ENCODE measurements around the gene HS1BP3. TPM values are rescaled to one million over a fixed set of nuclear protein-coding genes. Genes with fewer than 3 reads are reported as not detected.
A peak's percentile ranks its signal among the peaks of the same experiment; 100 is the strongest.

The HS1BP3 gene
- polyA plus RNA-seq, 1 experiment, result 14.2 TPM

- no peaks in the 10 kb centered on the region for H3K9me3 ChIP-seq (ENCODE audit: control insufficient read depth, insufficient read depth, low read length)
- ChIA-PET CTCF (interaction anchor here (4.2 kb wide), 1 partner anchor 234 kb away, joined by 118 read pairs; no protein-coding TSS in a partner anchor), POLR2A (no interaction called here)
- no peak for TF ChIP-seq CTCF (IDR thresholded peaks at IDR 0.05; ENCODE audit: low read depth, low read length)
- H3K27me3 ChIP-seq (ENCODE audit: control insufficient read depth, insufficient read depth, low read length), result no peaks in the 10 kb centered on the region
- no peak overlapping the region for H3K4me3 ChIP-seq (ENCODE audit: low read depth, low read length)
- DNase-seq (ENCODE audit: low read depth, low spot score), result no peak
- H3K27ac ChIP-seq (ENCODE audit: low read depth, low read length), result no peak overlapping the region
Observed at GRCh38 chr2:20645301-20645701, 5.6 kb downstream of the HS1BP3 start.

- no peak overlapping the region for H3K4me3 ChIP-seq (ENCODE audit: low read depth, low read length)
- CTCF ChIA-PET, result interaction anchor here (0.9 to 4.9 kb wide), 22 partner anchors 9 to 318 kb away, joined by 3 to 118 read pairs (median 14); no protein-coding TSS in a partner anchor
- no peak overlapping the region for H3K27ac ChIP-seq (ENCODE audit: low read depth, low read length)
- H3K9me3 ChIP-seq (ENCODE audit: control insufficient read depth, insufficient read depth, low read length), result no peaks in the 10 kb centered on the region
- POLR2A ChIA-PET, result interaction anchor here (1.0 to 1.3 kb wide), 2 partner anchors 195 to 197 kb away, joined by 3 to 4 read pairs; partner anchors contain the start of gene RHOB
- H3K27me3 ChIP-seq (ENCODE audit: control insufficient read depth, insufficient read depth, low read length), result no peaks in the 10 kb centered on the region
- TF ChIP-seq CTCF (IDR thresholded peaks at IDR 0.05; ENCODE audit: low read depth, low read length), result no peak
- no peak for DNase-seq (ENCODE audit: low read depth, low spot score)
Observed at GRCh38 chr2:20643826-20644225, 7.1 kb downstream of the HS1BP3 start.

- TF ChIP-seq CTCF (IDR thresholded peaks at IDR 0.05; ENCODE audit: low read depth, low read length), result no peak
- ChIA-PET CTCF (interaction anchor here (0.6 to 4.9 kb wide), 42 partner anchors 8 to 418 kb away, joined by 3 to 118 read pairs (median 5); partner anchors contain the start of genes HS1BP3, RHOB and SDC1), POLR2A (interaction anchor here (0.6 to 1.8 kb wide), 3 partner anchors 194 to 224 kb away, joined by 3 to 13 read pairs (median 4); partner anchors contain the start of gene RHOB)
- no peak overlapping the region for H3K4me3 ChIP-seq (ENCODE audit: low read depth, low read length)
- no peaks in the 10 kb centered on the region for H3K9me3 ChIP-seq (ENCODE audit: control insufficient read depth, insufficient read depth, low read length)
- no peak for DNase-seq (ENCODE audit: low read depth, low spot score)
- H3K27me3 ChIP-seq (ENCODE audit: control insufficient read depth, insufficient read depth, low read length), result no peaks in the 10 kb centered on the region
- H3K27ac ChIP-seq (ENCODE audit: low read depth, low read length), result no peak overlapping the region
Observed at GRCh38 chr2:20643060-20643459, 7.8 kb downstream of the HS1BP3 start.

GRCh38 chr2:20642055-20642971 lies 8.6 kb downstream of the HS1BP3 start:
- Histone ChIP-seq H3K27ac (ENCODE audit: low read depth, low read length) (no peak overlapping the region), H3K4me3 (ENCODE audit: low read depth, low read length) (no peak overlapping the region), H3K27me3 (ENCODE audit: control insufficient read depth, insufficient read depth, low read length) (no peaks in the 10 kb centered on the region), H3K9me3 (ENCODE audit: control insufficient read depth, insufficient read depth, low read length) (no peaks in the 10 kb centered on the region)
- peak; percentile 94 for TF ChIP-seq CTCF (IDR thresholded peaks at IDR 0.05; ENCODE audit: low read depth, low read length)
- POLR2A ChIA-PET, result interaction anchor here (0.6 to 1.8 kb wide), 5 partner anchors 194 to 797 kb away, joined by 3 to 13 read pairs (median 4); partner anchors contain the start of gene RHOB
- CTCF ChIA-PET, result interaction anchor here (0.6 to 4.9 kb wide), 49 partner anchors 8 to 417 kb away, joined by 3 to 118 read pairs (median 5); partner anchors contain the start of genes HS1BP3, RHOB and SDC1
- DNase-seq (ENCODE audit: low read depth, low spot score), result no peak
